Measurements from ENCODE around the gene FREY1.

FREY1 gene

GRCh38 chr11:45860764-45861510 lies 46.1 kb downstream of the FREY1 start:
- DNase-seq: no peak

- DNase-seq: no peak
Measured at GRCh38 chr11:45860348-45860747, 46.7 kb downstream of the FREY1 start.

GRCh38 chr11:45859661-45860140 lies 47.4 kb downstream of the FREY1 start:
- DNase-seq: no peak

- DNase-seq: no peak
Measured at GRCh38 chr11:45858751-45859398, 48.2 kb downstream of the FREY1 start.

GRCh38 chr11:45857961-45858474 lies 49.1 kb downstream of the FREY1 start:
- no peak for DNase-seq

All from activated T-cell treated with anti-CD3 and anti-CD28 coated beads, Interleukin-2, amount 50 U/mL, for 1 hour (primary cell).